Small intestine (tissue), 7 donors: Measurements from ENCODE around the gene ALLC. TPM values are rescaled to one million over a fixed set of nuclear protein-coding genes. Genes with fewer than 3 reads are reported as not detected.
"Not testable (repeated sequence)": the region's sequence is repeated elsewhere in the genome, so short reads cannot be mapped to it uniquely, and the experiment has no call there.

ENCODE experiments used
- DNase-seq, 2 donors: peaks; one replicate each; pipeline versions ENCODE4 v3.0.0 to v3.0.0-alpha.2; 2013
- FAIRE-seq: peaks from 2 replicates; lab custom pipeline; 2012; peaks lifted over from hg19 to GRCh38; lab: Jason Lieb, UNC
- H3K27ac ChIP-seq, 3 donors: one replicate each; pipeline ENCODE4 v1.5.1; 2013; ENCODE audit warnings: low read length in 2 of 3, mild to moderate bottlenecking in 2 of 3, control low read depth in 1 of 3, inconsistent platforms in 1 of 3, low read depth in 1 of 3, moderate library complexity in 1 of 3
- H3K27me3 ChIP-seq, 3 donors: one replicate each; pipeline ENCODE4 v1.6.1; 2013; ENCODE audit warnings: low read length in 3 of 3, inconsistent platforms in 1 of 3; ENCODE audit not compliant: control insufficient read depth in 3 of 3, insufficient read depth in 3 of 3
- H3K36me3 ChIP-seq, 3 donors: one replicate each; pipeline ENCODE4 v1.6.1; 2013; ENCODE audit warnings: low read length in 3 of 3, inconsistent platforms in 1 of 3, low read depth in 1 of 3, mild to moderate bottlenecking in 1 of 3, moderate library complexity in 1 of 3; ENCODE audit not compliant: control insufficient read depth in 3 of 3, insufficient read depth in 2 of 3
- H3K4me1 ChIP-seq, 3 donors: one replicate each; pipeline ENCODE4 v1.6.1; 2013; ENCODE audit warnings: low read length in 2 of 3, inconsistent platforms in 1 of 3, low read depth in 1 of 3, mild to moderate bottlenecking in 1 of 3, moderate library complexity in 1 of 3; ENCODE audit not compliant: control insufficient read depth in 3 of 3, insufficient read depth in 2 of 3
- H3K4me3 ChIP-seq, 3 donors: one replicate each; pipeline ENCODE4 v1.5.1; 2013; ENCODE audit warnings: low read length in 3 of 3, control low read depth in 1 of 3, inconsistent platforms in 1 of 3, low read depth in 1 of 3, mild to moderate bottlenecking in 1 of 3, moderate library complexity in 1 of 3
- H3K9me3 ChIP-seq, 2 donors: one replicate each; pipeline ENCODE4 v1.6.1; 2013; ENCODE audit warnings: low read depth in 1 of 2, low read length in 1 of 2; ENCODE audit not compliant: control insufficient read depth in 2 of 2, insufficient read depth in 1 of 2
- WGBS, 3 donors: extraction: QIAGEN DNeasy Blood & Tissue Kit; methylation state at CpG; one replicate each; pipeline ENCODE4 v1.1.7; 2013; 5-methylcytosine and 5-hydroxymethylcytosine counted together
- polyA plus RNA-seq, 4 donors: library from polyadenylated mRNA; stranded (reverse) in 3 of 4; unstranded in 1 of 4; fragments of 200-250 nt in 3 of 4; fragments of 120-200 nt in 1 of 4; gene quantifications; one replicate each; pipeline versions ENCODE4 v1.2.1 to v1.2.3, GENCODE V29; 2013
- donor health status: healthy with polysubstance abuse.
- donor health status: control.
- donor health status: control.
- donor health status: Bipolar disorder and iron deficiency.
- donor health status: healthy.

The ALLC gene
- polyA plus RNA-seq, 4 donors = 0.07 TPM; not detected in 3

DNA sequence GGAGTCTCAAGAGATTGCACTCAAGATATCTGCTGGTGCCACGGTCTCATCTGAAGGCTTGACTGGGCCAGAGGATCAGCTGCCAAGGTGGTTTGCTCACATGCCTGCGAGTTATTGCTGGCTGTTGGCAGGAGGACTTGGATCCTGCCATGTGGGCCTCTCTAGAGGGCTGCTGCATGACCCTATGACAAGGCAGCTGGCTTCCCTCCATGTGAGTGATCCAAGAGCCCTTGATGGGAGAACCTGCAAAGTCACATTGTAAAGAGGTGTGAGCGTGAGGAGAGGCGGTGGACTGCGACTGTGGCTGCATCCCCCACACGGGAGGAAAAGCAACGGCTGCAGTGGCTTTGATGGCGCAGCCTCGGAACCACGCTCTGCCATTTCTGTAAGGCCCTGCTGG, 4.0 kb upstream of the ALLC start:
- FAIRE-seq (no peak), DNase-seq (no peak)
- Histone ChIP-seq H3K4me1 (peaks cover 0 to 12% (median 0%) of the 10 kb centered on the region in 3 donors), H3K27ac (no peak overlapping the region), H3K27me3 (peaks cover 0 to 9% (median 0%) of the 10 kb centered on the region in 3 donors), H3K9me3 (no peaks in the 10 kb centered on the region), H3K4me3 (no peak overlapping the region), H3K36me3 (no peaks in the 10 kb centered on the region)
- WGBS, 3 donors = 83 to 91% (median 90%) methylated on average over 10 of the region's 10 CpGs

DNA sequence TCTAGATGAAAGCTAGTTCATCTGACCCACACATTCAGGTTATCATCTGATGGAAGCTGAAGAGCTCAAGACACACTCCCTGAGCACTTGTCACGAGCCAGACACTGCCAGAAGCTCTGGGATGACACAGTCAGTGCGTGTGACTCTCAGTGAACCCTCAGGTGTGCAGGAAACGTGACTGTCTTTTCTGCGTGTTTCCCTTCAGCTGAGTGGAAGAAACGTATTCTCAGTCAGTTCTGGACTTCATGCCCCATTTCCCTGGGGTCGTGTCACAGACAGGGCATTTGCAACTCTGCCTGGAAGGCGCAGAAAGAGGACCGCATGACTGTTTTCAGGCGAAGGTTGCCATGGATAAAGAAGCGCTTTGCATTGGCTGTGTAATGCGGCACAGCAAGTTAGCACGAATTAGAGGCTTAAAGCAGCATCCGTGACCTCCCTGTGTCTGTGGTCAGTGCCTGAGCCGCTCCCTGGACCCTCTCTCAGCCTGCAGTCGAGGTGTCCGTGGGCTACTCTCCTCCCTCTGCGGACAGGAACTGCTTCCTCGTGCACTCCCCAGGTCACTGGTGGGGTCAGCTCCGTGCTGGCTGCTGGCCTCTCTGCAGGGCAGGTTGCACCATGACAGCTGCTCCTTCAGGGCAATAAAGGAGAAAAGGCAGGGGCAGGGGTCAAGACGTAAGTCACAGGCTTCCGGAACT, 3.3 kb upstream of the ALLC start:
- no peaks in the 10 kb centered on the region for H3K36me3 ChIP-seq
- 68 to 79% (median 76%) methylated on average over 21 of the region's 21 CpGs for WGBS, 3 donors
- no peak overlapping the region for H3K27ac ChIP-seq
- H3K9me3 ChIP-seq = no peaks in the 10 kb centered on the region
- no peak for FAIRE-seq
- no peak for DNase-seq
- peaks cover 0 to 9% (median 0%) of the 10 kb centered on the region in 3 donors for H3K27me3 ChIP-seq
- no peak overlapping the region for H3K4me3 ChIP-seq
- peaks cover 0 to 12% (median 0%) of the 10 kb centered on the region in 3 donors for H3K4me1 ChIP-seq

DNA sequence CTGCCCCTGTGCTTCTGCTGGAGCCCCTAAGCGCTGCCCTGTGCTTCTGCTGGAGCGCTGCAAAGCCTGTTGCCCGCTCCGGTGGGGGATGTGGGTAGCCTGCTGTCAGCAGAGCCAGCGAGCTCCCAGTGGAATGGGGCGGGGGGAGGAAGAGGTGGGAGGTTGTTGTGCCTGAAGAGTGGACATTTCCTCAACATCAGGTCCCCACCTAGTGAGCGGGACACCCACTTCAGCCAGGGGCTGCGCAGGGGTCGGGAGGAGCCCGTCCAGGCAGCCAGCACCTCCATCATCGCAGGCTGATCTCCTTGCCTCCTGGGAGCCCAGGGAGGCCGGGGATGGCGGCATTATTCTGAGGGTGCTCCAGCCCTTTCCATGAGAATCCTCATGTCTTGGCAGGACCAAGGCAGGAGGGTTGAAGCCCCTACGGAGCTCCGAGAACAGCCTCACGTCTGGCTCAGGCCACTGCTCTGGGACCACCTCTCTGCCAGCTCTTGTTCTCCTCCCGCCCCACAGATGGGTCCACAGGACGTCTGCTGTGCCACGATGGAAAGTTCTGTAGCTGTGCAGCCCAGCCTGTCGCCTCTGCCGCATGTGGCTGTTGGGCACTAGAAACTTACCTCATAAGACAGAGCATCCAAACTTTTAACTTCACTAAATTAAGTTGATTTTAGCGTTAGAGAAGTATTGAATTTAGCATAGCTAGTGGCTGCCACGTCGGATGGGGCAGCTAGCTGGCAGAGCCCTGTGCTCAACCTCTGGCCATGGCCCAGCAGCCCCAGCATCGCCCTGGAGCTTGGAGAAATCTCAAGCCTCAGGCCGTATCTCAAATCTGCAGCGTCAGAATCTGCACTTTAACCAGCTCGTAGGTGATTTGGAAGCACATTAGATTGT, 1.9 kb upstream of the ALLC start:
- peaks cover 0 to 8% (median 0%) of the 10 kb centered on the region in 3 donors for H3K4me1 ChIP-seq
- DNase-seq (peak in 1 of 2 donors; percentile 16), FAIRE-seq (no peak)
- 76 to 82% (median 77%) methylated on average over 28 of the region's 28 CpGs for WGBS, 3 donors
- H3K4me3 ChIP-seq = no peak overlapping the region
- peaks cover 0 to 3% of the 10 kb centered on the region in 2 donors for H3K9me3 ChIP-seq
- H3K36me3 ChIP-seq = no peaks in the 10 kb centered on the region
- H3K27ac ChIP-seq = no peak overlapping the region
- peaks cover 0 to 7% (median 0%) of the 10 kb centered on the region in 3 donors for H3K27me3 ChIP-seq

DNA sequence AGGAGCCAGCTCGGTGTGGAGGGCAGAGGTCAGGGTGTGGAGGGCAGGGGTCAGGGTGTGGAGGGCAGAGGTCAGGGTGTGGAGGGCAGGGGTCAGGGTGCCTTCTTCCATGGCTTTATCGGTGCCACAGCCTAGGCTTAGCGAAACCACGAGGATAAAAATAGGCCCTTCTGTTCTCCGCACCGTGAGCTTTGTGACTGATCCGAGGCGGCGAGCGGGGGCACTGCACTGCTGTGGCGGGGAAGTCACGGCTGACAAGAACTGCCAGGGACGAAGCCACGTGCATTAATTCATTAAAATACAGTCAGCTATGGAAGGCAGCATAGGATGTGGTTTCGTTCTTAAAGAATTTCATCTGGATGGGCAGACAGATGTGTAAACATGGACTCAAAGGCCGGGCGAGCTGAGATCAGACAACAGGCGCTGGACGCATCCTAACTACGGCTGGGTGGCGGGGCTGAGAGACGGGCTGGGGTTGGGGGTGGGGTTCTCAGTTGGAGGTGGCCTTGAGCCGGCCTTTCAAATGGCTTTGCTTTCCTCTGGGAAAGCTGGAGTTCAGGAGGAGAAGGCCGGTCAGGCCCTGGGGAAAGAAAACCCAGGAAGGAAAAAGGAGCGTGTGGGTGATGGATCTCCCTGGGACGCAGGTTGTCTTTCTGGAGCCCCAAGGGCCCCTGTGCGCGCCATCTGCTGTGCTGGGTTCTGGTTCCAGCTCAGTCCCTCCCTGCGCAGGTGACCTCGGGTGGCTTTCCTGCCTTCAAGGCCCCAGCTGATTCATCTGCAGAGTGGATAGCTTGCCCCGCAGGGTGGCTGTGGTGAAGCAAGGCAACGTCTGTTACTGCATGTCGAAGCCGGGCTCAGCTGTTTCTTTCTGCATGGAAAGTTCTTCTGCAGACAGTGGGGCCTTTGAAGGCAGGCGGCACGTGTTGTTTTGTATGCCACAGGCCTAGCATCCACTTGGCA, 958 bp upstream of the ALLC start:
- H3K27ac ChIP-seq = no peak overlapping the region
- no peaks in the 10 kb centered on the region for H3K4me1 ChIP-seq
- FAIRE-seq = no peak
- 69 to 77% (median 74%) methylated on average over 36 of the region's 36 CpGs for WGBS, 3 donors
- H3K9me3 ChIP-seq = peaks cover 0 to 3% of the 10 kb centered on the region in 2 donors
- no peaks in the 10 kb centered on the region for H3K36me3 ChIP-seq
- peak in 1 of 2 donors; percentile 31 for DNase-seq
- H3K4me3 ChIP-seq = no peak overlapping the region
- peaks cover 0 to 2% (median 0%) of the 10 kb centered on the region in 3 donors for H3K27me3 ChIP-seq

DNA sequence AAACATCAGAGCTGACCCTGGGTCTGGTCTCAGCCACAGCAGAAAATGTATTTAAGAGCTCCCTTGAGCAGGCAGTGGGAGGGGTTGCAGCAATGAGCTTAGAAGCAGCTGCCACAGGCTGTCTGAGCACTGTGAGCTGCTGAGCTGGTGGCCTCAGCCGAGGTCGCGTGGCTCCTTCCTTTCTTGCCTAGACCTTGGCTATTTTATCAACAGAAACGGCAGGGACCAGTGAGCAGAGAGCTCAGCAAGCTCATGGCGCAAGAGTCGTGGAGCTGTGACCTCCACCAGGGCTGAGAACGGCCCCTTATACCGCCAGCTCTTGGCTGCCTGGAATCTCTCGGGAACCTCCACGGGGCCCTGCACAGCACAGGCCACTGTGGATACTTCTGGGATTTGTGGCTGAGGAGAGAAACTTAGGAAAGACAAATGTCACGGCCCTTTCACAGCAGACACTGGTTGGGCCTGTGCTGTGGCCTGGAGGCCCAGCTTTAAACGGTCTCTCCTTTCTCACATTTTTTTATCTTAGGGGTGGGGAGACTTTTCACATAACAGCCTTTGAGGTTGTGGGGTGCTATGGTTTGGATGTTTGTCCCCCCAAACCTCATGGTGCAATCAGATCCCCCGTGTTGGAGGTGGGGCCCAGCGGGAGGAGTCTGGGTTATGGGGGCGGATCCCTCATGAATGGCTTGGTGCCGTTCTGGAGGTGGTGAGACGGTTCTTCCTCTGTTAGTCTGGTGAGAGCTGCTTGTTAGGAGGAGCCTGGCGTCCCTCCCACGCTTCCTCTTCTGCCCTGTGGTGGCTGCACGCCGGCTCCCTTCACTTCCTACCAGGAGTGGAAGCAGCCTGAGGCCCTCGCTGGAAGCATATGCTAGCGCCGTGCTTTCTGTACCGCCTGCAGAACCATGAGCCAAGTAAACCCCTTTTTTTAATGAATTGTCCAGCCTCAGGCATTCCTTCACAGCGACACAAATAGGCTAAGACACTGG, 1.7 kb downstream of the ALLC start:
- peak overlapping the region in 1 of 3 donors; percentile 12 for H3K27ac ChIP-seq
- FAIRE-seq (no peak), DNase-seq (no peak)
- H3K4me3 ChIP-seq = no peak overlapping the region
- H3K27me3 ChIP-seq = no peaks in the 10 kb centered on the region
- no peaks in the 10 kb centered on the region for H3K4me1 ChIP-seq
- WGBS, 3 donors = 71 to 84% (median 82%) methylated on average over 26 of the region's 26 CpGs
- peaks cover 0 to 3% of the 10 kb centered on the region in 2 donors for H3K9me3 ChIP-seq
- H3K36me3 ChIP-seq = no peaks in the 10 kb centered on the region

DNA sequence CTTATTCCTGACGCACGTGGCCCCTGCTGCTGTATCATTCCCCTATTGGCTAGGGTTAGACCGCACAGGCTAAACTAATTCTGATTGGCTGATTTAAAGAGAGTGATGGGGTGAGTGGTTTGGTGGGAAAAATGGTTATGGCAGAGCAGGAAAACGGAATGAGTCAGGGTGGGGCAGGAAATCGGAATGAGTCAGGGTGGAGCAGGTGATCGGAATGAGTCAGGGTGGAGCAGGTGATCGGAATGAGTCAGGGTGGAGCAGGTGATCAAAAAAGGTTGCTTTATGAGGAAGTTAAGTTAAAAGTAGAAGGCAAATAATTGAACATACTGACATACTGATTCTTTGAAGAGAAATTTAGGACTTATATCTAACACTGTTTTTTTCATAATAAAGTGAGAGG, 2.6 kb downstream of the ALLC start:
- H3K4me1 ChIP-seq, H3K27ac ChIP-seq, H3K9me3 ChIP-seq, H3K27me3 ChIP-seq, H3K36me3 ChIP-seq, DNase-seq, H3K4me3 ChIP-seq, FAIRE-seq: not testable (repeated sequence)
- WGBS, 3 donors = 47 to 64% (median 51%) methylated on average over 7 of the region's 7 CpGs

DNA sequence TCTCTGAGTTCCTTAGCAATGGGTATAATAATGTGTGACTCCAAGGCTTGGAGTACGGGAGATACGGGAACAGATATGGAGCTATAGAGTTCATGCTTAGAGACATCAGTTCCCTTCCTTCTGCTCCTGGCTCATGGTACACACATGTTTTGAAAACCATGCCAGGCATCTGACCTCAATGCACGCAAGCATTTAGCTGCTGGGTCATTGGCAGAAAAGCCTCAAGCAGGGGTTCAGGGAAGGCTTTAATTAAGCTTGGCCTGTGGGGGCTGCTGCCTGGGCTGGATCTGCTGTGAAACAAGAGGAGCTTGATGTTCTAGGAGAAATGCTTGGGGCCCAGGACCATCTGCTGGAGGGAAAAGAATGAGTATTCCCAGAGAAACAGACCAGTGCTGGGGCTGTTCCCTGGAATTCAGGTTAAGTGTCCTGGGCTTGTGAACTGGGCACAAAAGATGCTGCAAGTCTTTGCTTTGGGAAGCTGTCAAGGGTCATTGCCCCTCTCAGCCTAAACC, 3.2 kb downstream of the ALLC start:
- Histone ChIP-seq H3K27me3 (no peaks in the 10 kb centered on the region), H3K9me3 (peaks cover 0 to 3% of the 10 kb centered on the region in 2 donors), H3K36me3 (no peaks in the 10 kb centered on the region), H3K4me3 (no peak overlapping the region), H3K4me1 (no peaks in the 10 kb centered on the region), H3K27ac (no peak overlapping the region)
- DNase-seq = no peak
- WGBS, 3 donors = 96 to 97% (median 96%) methylated on average over 3 of the region's 3 CpGs
- FAIRE-seq = no peak
